Hematopoietic multipotent progenitor cell treated with erythropoietin and hydrocortisone succinate and interleukin-3 and kit ligand, for 4 days (in vitro differentiated cells): Measurements from ENCODE around the gene ACOT11.

Source experiments
- DNase-seq: peaks from one replicate; pipeline ENCODE4 v3.0.0-alpha.2; 2015

The ACOT11 gene

GRCh38 chr1:54566438-54567141 is 18.6 kb downstream of the ACOT11 start:
- no peak for DNase-seq

- DNase-seq = no peak
These were observed 19.9 kb downstream of the ACOT11 start for GRCh38 chr1:54567961-54568360.

- DNase-seq = no peak
These were observed 21.3 kb downstream of the ACOT11 start for GRCh38 chr1:54569339-54569738.

GRCh38 chr1:54570161-54570560 is 22.1 kb downstream of the ACOT11 start:
- no peak for DNase-seq

GRCh38 chr1:54571326-54571725 is 23.3 kb downstream of the ACOT11 start:
- no peak for DNase-seq

- DNase-seq = peak; percentile 43
These were observed 23.9 kb downstream of the ACOT11 start for GRCh38 chr1:54571803-54572541.

- DNase-seq = no peak
These were observed 24.5 kb downstream of the ACOT11 start for GRCh38 chr1:54572542-54572850.

- no peak for DNase-seq
These were observed 26.2 kb downstream of the ACOT11 start for GRCh38 chr1:54574158-54574778.

- DNase-seq = no peak
These were observed 27.1 kb downstream of the ACOT11 start for GRCh38 chr1:54575161-54575560.

GRCh38 chr1:54575605-54576290 is 27.7 kb downstream of the ACOT11 start:
- no peak for DNase-seq

GRCh38 chr1:54577612-54578011 is 29.6 kb downstream of the ACOT11 start:
- DNase-seq = peak; percentile 44

- no peak for DNase-seq
These were observed 31.3 kb downstream of the ACOT11 start for GRCh38 chr1:54579337-54579781.

- no peak for DNase-seq
These were observed 33.0 kb downstream of the ACOT11 start for GRCh38 chr1:54580856-54581550.

- DNase-seq = peak; percentile 56
These were observed 33.6 kb downstream of the ACOT11 start for GRCh38 chr1:54581621-54582035.

GRCh38 chr1:54582566-54583306 is 34.7 kb downstream of the ACOT11 start:
- DNase-seq = no peak

- no peak for DNase-seq
These were observed 35.3 kb downstream of the ACOT11 start for GRCh38 chr1:54583307-54583686.

- no peak for DNase-seq
These were observed 35.8 kb downstream of the ACOT11 start for GRCh38 chr1:54583871-54584270.

GRCh38 chr1:54584575-54584974 is 36.5 kb downstream of the ACOT11 start:
- no peak for DNase-seq

- no peak for DNase-seq
These were observed 37.4 kb downstream of the ACOT11 start for GRCh38 chr1:54585181-54586066.

GRCh38 chr1:54588377-54588776 is 40.3 kb downstream of the ACOT11 start:
- no peak for DNase-seq

- DNase-seq = no peak
These were observed 43.2 kb downstream of the ACOT11 start for GRCh38 chr1:54591127-54591756.
